Psoas muscle (tissue), 8 donors: ENCODE data around the gene ERCC2. TPM values are rescaled to one million over a fixed set of nuclear protein-coding genes. Genes with fewer than 3 reads are reported as not detected.
"Not testable (repeated sequence)": the region's sequence is repeated elsewhere in the genome, so short reads cannot be mapped to it uniquely, and the experiment has no call there.

ENCODE experiments used
- ATAC-seq, 4 donors: fragments of 200-7000 bp; cut with Tn5 transposase; one replicate each; pipeline ENCODE4 v1.9.1; 2020; ENCODE audit warnings: moderate library complexity in 3 of 4, mild to moderate bottlenecking in 2 of 4
- DNase-seq, 2 donors: peaks; one replicate each; pipeline ENCODE4 v3.0.0-alpha.2; 2020
- H3K27ac ChIP-seq: fragments of 200-600 bp; one replicate; pipeline ENCODE4 v1.8.0; 2022
- H3K27me3 ChIP-seq, 3 donors: fragments of 200-600 bp in 1 of 3; one replicate each; pipeline versions ENCODE4 v1.6.1 to v1.8.0; 2013 to 2022; ENCODE audit warnings: low read length in 2 of 3, mild to moderate bottlenecking in 2 of 3, moderate library complexity in 1 of 3; ENCODE audit not compliant: insufficient read depth in 3 of 3
- H3K36me3 ChIP-seq, 2 donors: fragments of 200-600 bp in 1 of 2; one replicate each; pipeline versions ENCODE4 v1.6.1 to v1.8.0; 2013 to 2022; ENCODE audit warnings: low read depth in 1 of 2, mild to moderate bottlenecking in 1 of 2, moderate library complexity in 1 of 2; ENCODE audit not compliant: insufficient read depth in 1 of 2
- H3K4me1 ChIP-seq: fragments of 200-600 bp; one replicate; pipeline ENCODE4 v1.8.0; 2022
- H3K4me3 ChIP-seq: fragments of 200-600 bp; one replicate; pipeline ENCODE4 v1.8.0; 2022; ENCODE audit warnings: mild to moderate bottlenecking
- H3K9me3 ChIP-seq: fragments of 200-600 bp; one replicate; pipeline ENCODE4 v1.8.0; 2022
- CTCF ChIP-seq: fragments of 200-600 bp; IDR thresholded peaks from one replicate; pipeline ENCODE4 v1.8.0; 2022; ENCODE audit warnings: antibody characterized with exemption
- WGBS, 3 donors: extraction: QIAGEN DNeasy Blood & Tissue Kit; methylation state at CpG; one replicate each; pipeline versions ENCODE4 v1.1.6 to v1.1.7; 2013; 5-methylcytosine and 5-hydroxymethylcytosine counted together
- intact Hi-C, 2 donors: fragments of 100-400 bp; cut with DNase I; formaldehyde crosslinking; loops; one replicate each; pipeline versions ENCODE4 v1.11.0 to v1.14.2; 2022
- polyA plus RNA-seq, 3 donors: library from polyadenylated mRNA; stranded (reverse); fragments of 200-250 nt; gene quantifications; one replicate each; pipeline ENCODE4 v1.2.3, GENCODE V29; 2013
- total RNA-seq, 4 donors: library from RNA; stranded (reverse); fragmentation: NEBNext Ultra II Directional in 2 of 4; extraction: Animal tissue kit (Norgen Biotek cat#: 25700) in 2 of 4; gene quantifications; one replicate each; pipeline versions ENCODE4 v1.2.1 to v1.2.4, GENCODE V29; 2021 to 2023
- donor health status: healthy with polysubstance abuse.
- donor health status: DM: no; HTN: no; CAD: no; lungs with moderate emphysema.
- donor health status: Bipolar disorder and iron deficiency.
- donor health status: healthy.
- donor health status: DM: yes; HTN: yes; CAD: no.
- donor health status: DM: no; HTN: no; CAD: no.
- donor health status: DM: no; HTN: no; CAD: no.
- donor health status: DM: yes; HTN: yes; CAD: no.

The ERCC2 gene
- total and polyA plus RNA-seq, 7 donors: 5.0 to 16.4 (median 9.3) TPM

GRCh38 chr19:45417151-45417550 lies 46.8 kb upstream of the ERCC2 start:
- intact Hi-C loops: no loop called here
- Histone ChIP-seq H3K27me3 (no peaks in the 10 kb centered on the region), H3K36me3 (peaks cover 9 to 87% of the 10 kb centered on the region in 2 donors), H3K27ac (no peak overlapping the region), H3K4me3 (no peak overlapping the region), H3K9me3 (no peaks in the 10 kb centered on the region), H3K4me1 (no peaks in the 10 kb centered on the region)
- ATAC-seq (no peak), DNase-seq (no peak)
- TF ChIP-seq CTCF: no peak
- 65 to 92% (median 82%) methylated on average over 4 of the region's 4 CpGs for WGBS, 3 donors

DNA sequence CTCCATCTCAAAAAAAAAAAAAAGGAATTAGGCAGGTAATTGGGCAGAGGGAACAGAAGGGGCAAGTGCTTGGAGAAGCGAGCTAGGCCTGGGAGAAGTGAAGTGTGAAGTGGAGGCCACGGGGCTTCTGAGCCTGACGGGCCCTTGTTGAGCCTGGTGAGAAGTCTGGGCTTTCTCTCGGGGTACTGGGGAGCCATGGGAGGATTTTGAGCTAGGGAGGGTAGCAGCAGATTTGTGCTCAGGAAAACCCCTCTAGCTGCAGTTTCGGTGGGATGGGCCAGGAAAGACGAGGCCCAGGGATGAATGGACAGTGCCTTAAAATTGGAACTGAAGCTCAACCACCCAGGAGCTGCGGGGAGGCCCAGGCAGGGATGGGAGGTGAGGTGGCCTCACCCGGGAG lies 44.1 kb upstream of the ERCC2 start:
- intact Hi-C loops: no loop called here
- H3K4me1 ChIP-seq: no peaks in the 10 kb centered on the region
- WGBS, 3 donors: 94 to 95% (median 94%) methylated on average over 7 to 8 of the region's 8 CpGs
- no peak overlapping the region for H3K4me3 ChIP-seq
- DNase-seq: no peak
- H3K36me3 ChIP-seq: peaks cover 9 to 77% of the 10 kb centered on the region in 2 donors
- no peak for ATAC-seq
- H3K27ac ChIP-seq: no peak overlapping the region
- TF ChIP-seq CTCF: no peak
- H3K27me3 ChIP-seq: no peaks in the 10 kb centered on the region
- no peaks in the 10 kb centered on the region for H3K9me3 ChIP-seq

DNA sequence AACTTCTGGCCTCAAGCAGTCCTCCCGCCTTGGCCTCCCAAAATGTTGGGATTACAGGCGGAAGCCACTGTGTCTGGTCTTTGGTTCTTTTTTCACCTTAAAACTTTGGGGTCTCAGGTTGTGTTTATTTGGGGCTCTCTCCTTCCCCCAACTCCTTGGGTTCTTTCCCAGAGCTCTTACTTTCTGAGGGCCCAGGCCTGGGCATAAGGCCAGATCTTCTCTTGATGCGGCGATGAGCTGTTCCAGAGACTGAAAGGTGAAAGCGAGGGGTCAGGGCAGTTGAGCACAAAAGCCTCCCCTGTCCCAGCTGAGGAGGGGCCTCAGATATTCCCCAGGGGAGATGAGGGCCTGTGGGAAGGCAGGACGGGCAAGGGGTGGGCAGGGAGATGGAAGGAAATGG lies 43.1 kb upstream of the ERCC2 start:
- whole genome bisulfite sequencing, 3 donors: 92 to 95% (median 92%) methylated on average over 6 of the region's 6 CpGs
- H3K36me3 ChIP-seq: peaks cover 9 to 71% of the 10 kb centered on the region in 2 donors
- DNase-seq (no peak), ATAC-seq (no peak)
- intact Hi-C loops: no loop called here
- no peak for TF ChIP-seq CTCF
- H3K4me3 ChIP-seq: no peak overlapping the region
- no peaks in the 10 kb centered on the region for H3K4me1 ChIP-seq
- no peaks in the 10 kb centered on the region for H3K9me3 ChIP-seq
- H3K27ac ChIP-seq: no peak overlapping the region
- H3K27me3 ChIP-seq: no peaks in the 10 kb centered on the region

GRCh38 chr19:45410330-45410729 lies 40.0 kb upstream of the ERCC2 start:
- H3K4me1 ChIP-seq, H3K9me3 ChIP-seq, ATAC-seq, H3K4me3 ChIP-seq, DNase-seq, H3K27ac ChIP-seq, intact Hi-C loops, H3K27me3 ChIP-seq: not testable (repeated sequence)
- WGBS, 3 donors: 91 to 96% (median 94%) methylated on average over 4 of the region's 4 CpGs
- H3K36me3 ChIP-seq: peaks cover 4 to 42% of the 10 kb centered on the region in 2 donors

DNA sequence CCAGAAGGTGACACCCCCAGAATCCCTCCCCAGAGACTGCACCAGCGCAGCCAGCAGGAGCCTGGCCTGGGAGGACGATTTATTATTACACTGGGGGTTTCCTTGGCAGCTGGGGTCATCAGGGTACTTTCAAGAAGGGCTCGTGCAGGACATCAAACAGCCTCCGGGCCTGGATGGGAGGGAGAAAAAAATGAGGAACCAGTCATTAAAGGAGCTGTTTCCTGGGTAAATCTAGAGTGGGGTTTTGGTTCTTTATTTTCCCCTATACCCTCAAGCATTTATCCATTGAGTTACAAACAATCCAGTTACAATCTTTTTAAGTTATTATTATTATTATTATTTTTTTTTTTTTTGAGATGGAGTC lies 39.2 kb upstream of the ERCC2 start:
- DNase-seq: no peak
- Histone ChIP-seq H3K27ac (no peak overlapping the region), H3K27me3 (no peaks in the 10 kb centered on the region), H3K36me3 (peaks cover 4 to 35% of the 10 kb centered on the region in 2 donors), H3K4me3 (no peak overlapping the region), H3K9me3 (no peaks in the 10 kb centered on the region), H3K4me1 (peaks cover 10% of the 10 kb centered on the region)
- intact Hi-C loops: no loop called here
- ATAC-seq: no peak
- TF ChIP-seq CTCF: no peak
- 35 to 46% (median 41%) methylated on average over 4 of the region's 4 CpGs for WGBS, 3 donors
